Measurements from ENCODE around the gene PHACTR1.
"Not testable (repeated sequence)": the region's sequence is repeated elsewhere in the genome, so short reads cannot be mapped to it uniquely, and the experiment has no call there.

The PHACTR1 gene

DNA sequence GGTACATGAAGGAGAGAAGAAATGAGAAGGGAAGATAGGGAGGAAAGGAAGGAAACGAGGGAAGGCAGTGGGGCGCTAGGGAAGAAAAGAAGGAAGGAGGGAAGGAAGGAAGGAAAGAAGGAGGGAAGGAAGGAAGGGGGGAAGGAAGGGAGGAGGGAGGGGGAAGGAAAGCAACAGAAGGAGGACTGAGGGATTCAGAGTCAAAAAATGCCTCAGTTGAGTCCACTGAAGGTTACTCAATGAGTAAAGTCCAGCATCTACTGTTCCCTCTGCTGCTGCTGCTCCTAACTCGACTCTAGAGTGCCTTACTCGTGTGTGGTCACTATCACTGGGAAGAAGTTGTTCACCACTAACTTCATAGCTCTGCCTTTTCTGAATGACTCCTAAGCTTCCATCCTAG, 33.8 kb downstream of the PHACTR1 start:
- DNase-seq, result no peak

DNA sequence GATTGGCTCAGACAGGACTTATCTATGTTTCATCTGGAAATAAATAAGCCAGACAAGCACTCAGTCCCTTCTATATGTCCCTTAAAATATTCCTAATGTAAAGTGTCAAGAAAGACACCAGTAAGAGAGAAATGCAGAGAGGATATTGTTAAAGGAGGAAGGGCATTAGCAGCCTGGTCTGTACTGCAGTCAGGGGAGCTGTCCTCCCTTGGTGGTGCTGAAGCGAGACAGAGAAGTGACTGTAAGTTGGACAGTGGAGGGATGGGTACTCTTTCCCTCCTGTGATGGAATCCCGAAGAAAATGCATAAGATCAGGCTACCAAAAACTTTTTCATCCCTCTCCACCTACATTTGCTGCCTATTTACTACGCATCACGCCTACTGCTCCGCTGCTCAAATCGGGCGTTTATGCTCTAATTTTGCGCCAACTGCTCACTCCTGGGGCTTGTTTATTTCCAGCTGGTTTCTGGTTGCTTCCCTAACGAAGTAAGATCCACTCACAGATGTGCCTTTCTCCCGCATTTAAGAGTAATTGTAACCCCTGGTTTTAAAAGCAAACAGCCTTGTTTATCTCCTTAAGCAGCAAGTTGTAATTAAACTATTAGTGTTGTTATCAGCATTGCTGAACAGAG, 35.2 kb downstream of the PHACTR1 start:
- no peak for DNase-seq

DNA sequence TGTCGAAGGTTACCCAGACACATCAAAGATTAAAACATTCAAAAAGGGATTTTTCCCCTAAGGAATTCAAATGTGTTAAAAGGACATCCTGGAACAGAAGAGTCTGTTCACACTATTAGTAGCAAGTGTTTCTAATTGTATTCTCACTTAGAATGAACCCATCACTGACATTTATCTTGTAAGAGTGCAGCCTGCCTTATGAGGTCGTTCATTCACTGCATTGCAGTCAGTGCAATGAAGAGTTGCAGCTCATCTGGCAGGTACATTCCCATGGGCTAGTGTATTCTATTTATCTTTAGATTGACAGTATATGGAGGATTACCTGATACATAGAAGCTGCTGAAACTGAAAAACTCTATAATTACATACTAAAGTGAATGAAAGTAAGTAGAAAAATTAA, 36.5 kb downstream of the PHACTR1 start:
- DNase-seq, result no peak

DNA sequence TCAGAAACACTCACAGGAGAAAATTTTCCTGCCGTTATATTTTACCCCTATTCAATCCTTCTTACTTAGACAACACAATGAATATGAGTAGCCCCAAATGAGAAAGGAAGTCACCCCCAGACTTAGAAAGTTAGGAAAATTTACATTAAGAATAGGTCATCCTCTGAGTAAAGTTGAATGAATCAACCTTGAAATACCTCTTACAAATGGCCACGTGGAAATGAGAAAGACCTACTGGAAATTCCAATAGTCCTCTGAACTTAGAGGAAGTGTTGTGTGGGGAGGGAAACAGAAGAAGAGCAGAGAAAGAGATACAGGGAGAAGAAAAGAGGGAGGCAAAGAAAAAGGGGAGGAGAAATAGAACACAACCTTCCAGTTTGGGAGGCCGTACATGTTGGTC, 43.7 kb downstream of the PHACTR1 start:
- DNase-seq, result no peak

DNA sequence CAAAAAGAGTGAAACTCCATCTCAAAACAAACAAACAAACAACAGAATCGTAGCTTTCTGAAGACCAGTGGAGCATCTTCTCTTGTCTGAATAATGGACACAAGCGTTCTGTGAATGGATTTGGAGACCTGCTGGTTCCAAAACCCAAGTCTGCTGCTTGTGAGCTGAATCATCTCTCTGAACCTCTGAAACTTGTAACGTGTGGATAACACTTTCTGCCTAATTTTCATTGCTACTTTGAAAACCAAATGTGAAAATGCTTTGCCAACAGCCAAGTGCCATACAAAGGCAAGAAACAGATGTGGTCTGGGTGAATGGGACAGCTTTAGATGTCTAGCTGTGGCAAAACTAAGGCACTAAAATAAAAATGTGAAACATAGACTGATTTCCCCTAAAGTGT, 44.3 kb downstream of the PHACTR1 start:
- DNase-seq, result no peak

DNA sequence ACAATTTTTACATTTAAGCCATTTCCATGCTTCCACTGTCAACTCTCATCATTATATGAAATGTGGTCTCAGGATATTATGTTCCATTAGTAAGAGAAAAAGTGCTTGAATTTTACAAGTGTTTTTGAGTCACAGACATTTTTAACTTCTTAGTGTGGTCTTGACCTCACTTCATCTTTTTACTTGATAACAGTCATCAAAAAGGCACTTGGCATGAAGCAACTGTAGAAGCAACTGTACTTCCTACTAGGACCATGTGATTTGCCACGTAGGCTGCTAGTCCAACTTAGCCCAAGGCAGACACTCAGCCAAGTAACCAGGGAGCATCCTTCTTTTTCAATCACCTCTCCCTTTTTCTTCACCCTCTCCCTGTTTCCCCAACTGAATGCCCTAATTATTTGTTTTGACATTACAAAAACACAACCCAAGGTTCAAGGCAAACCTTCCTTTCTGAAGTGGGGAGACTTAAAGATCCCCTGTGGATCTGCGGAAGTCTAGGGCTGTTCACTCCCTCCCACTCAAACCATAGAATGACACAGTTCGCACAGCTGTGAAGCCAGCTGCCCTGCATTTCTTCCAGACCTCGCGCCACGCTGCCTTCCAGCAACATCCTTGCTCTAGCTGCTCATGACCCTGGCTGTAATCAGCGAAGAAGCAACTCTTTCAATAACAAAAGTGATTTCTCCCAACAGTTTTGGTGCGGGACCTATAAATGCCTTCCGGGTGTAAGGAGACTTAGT, 45.0 kb downstream of the PHACTR1 start:
- DNase-seq, result no peak

DNA sequence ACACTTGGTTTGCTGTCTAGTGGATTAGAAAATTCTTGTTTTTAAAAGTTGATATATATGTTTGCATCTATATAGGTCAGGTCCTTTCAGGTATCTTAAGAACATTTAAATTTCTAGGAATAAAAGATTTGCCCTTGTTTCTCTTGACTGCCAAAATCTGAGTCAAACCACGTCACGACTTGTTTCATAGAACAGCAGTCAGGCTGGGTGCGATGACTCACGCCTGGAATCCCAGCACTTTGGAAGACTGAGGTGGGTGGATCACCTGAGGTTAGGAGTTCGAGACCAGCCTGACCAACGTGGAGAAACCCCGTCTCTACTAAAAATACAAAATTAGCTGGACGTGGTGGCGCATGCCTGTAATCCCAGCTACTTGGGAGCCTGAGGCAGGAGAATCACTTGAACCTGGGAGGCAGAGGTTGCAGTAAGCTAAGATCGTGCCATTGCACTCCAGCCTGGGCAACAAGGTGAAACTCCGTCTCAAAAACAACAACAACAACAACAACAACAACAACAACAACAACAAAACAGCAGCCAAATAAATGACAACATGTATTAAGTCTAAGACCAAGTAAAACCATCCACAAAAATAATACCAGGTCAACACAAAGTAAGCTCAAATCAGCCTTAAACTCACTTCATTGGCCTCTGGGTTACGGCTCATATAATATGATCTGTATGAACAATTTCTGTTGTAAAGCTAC, 46.3 kb downstream of the PHACTR1 start:
- not testable (repeated sequence) for DNase-seq

DNA sequence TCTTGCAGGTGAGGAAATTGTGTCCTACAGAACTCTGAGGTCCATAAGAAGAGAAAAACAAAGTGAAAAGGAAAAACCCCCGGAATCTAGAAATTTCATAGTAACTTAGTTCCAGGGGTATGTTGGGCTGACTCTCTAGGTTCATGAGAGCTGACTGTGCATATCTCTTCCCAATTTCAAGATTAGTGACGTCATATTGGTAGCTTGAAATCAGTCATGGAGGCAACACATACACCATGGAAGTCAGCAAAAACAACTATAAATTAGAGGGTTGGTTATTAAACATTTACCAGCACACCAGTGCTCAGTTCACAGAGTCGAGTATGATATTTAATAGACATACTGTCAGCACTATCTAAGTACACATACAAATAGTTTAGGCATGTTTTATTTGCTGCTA, 49.8 kb downstream of the PHACTR1 start:
- DNase-seq, result no peak

DNA sequence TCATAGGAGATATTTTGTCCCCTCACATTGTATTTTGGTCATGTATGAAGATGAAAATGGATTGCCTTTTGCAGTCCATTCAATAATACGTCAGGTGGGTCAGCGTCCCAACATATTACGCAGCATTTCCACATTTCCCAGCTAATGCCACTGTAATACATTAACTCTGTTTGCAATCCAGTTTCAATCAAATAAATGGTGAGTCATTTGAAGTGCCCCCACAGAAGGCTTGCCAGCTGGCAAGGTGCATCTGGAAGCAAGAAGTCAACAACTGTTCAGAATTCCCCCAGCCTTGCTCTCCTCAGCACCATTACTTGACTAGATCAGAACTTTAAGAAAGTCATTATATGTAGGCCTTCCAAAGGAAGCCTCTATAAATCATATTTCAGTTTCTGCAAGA, 50.4 kb downstream of the PHACTR1 start:
- DNase-seq, result peak; percentile 25

DNA sequence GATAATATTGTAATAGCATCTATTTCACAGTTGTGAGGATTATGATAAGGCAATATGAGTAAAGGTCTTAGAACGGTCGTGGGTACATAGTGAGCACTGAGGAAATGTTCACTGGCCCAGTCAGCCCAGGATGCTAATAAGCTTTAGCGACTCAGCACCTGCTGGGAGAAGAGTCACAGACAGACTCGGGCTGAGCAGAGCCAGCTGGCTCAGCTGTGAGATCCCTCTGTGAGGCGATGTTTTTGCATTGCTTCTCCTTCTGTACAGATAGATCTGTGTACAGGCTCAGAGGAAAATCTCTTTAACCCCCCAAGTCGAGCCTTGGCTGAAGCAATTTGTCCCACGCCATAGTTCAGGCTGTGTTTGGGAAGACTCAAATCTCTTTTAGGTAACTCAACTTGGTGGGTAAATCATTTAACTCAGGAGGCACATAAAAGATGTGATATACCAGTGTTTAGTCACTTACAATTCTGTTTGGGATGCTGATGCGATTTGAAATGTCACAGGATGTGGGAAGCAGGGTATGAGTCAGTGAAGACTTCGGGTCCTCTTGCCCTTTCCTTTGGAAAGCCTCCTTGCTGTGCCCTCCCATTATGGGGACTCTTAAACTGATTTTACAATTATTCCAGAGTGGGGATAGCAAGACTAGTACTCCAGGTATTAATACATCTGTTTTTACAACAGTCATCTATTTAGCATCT, 53.1 kb downstream of the PHACTR1 start:
- no peak for DNase-seq

DNA sequence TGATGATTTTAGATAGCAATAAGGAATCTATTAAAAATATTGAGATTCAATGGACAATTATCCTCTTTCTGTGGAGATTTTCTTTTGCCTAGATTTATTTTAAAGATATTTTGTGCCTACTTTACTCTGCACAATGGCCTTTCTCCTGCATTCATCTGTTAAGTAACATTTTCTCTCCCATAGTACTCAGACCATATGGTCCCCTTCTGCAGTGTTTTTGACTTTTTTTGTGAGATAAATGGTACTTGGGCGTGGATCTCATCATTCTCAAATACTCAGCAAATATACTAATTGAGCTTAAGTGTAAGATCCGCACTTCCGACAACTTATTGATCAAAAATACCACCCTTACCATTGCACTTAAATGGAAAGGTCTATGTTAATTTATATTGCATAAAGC, 55.8 kb downstream of the PHACTR1 start:
- DNase-seq, result no peak

DNA sequence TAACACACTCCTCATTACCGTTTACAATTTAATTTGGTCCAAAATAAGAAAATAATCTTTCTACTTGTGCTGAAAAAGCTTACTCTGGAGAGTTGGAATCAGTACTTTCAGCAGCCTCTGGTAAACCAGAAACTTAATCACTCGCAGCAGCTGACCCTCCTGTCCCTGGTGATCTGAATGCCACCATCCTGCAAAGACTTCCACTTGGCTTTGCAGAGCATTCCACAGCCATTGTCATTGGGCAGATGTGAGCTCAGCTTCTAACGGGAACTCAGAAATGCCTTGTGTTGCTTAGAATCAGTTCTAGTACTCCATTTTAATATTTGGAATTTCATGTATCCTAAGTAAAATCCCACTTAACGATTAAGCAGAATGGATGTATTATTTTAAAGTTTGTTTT, 59.7 kb downstream of the PHACTR1 start:
- no peak for DNase-seq

DNA sequence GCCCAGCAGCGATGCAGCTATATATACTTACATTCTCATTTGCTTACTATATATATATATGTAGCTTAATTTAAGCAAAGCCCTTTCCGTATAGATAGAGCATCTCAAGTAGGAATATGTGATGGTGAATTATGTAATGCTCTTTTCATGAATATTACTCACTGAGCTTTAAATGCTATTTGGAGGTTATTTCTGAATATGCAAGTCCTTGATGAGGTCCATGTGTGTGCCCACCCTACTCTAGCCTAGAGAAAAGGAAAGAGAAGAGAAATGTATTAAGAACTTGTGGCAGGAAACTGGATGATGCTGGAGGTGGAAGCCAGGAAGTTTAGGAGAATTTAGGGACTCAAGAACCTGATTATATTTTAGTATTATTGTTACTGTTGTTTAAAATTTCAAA, 63.2 kb downstream of the PHACTR1 start:
- DNase-seq, result no peak

DNA sequence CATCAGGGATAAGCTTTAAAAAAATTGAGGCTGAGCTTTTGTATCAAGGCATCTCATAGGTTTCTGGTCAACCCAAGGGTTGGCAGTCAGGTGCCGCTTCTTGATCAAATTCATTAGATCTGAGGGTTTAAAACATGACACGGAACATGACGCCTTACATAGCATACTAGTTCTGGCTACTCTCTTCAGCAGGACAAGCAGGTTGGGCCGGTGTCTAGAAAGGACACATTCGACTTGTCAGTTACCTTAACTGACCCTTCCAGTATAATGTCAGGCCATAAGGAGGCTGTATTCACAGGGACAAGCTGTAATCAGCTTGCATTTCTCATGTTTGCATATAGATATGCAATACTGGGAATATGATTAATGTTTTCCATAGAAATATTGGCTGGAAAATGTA, 65.6 kb downstream of the PHACTR1 start:
- DNase-seq, result no peak

DNA sequence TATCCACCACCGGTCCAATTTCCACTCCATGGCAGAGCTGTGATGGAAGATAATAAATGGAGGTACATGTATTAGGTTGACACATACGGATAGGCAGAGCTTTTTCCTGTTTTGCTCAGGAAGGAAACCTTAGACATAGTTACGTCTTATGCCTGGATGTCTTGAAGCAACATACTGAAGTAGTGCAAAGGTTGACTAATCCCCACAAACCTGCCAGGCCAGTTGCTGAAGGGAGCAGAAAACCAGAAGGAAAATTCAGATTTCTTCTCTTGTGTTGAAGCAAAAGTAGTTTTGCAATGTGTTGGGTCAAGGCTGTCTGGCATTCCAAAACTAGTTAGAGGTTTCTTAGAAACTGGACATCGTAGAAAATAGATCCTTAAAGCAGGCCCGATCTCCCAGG, 68.7 kb downstream of the PHACTR1 start:
- DNase-seq, result no peak

DNA sequence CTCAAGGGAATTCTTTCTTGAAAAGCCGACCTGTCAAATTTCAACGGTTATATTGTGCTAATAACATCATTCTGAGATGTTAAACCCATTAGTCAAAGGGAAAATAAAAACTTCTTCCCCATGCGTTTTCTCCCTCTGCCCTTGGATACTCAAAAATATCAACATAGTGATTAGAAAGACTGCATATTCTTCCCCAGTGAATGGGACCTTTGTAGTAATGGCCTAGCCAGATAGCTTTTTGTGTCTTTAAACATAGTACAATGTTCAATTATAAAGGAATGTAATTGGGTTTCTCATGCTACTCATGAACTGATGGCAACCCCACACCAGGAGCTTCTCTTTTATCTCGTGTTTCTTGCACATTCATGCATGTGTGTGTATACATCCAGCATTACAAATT, 69.4 kb downstream of the PHACTR1 start:
- DNase-seq, result no peak

DNA sequence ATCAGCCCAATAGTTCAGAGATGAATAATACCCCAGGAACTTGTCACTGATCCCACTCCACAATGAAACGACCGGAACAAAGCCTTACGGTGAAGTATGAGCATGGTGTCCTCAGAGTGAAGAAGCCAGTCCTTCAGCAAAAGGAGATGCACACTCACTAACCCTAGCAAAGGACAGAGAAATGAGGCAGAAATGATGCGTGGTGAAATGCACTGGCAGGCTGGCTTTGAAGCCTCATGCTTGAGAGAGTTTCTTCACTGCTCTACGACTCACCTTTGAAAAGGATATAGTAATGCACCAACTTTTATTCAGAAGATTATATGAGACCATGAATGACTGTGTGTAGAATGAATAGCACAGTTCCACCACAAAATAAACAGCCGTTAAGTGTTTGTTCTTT, 74.8 kb downstream of the PHACTR1 start:
- peak; percentile 66 for DNase-seq

DNA sequence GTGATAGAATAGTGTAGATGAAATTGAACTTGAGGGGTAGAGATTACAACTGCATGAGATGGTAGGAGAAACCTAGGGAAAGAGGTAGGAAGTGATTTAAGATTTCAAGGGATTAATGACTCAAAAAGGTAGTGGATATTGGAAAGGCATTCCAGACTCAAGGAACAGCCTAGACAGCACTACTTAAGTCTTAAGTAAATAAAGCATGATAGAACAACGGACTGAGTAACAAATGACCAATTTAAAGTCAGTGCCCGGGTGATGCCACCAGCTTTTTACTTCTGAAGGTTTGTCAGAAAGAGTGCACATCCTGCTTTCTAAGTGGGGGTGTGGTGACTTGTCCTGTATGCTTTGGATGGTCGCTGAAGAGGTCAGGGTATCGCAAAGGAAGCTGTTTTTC, 81.8 kb downstream of the PHACTR1 start:
- DNase-seq, result no peak

DNA sequence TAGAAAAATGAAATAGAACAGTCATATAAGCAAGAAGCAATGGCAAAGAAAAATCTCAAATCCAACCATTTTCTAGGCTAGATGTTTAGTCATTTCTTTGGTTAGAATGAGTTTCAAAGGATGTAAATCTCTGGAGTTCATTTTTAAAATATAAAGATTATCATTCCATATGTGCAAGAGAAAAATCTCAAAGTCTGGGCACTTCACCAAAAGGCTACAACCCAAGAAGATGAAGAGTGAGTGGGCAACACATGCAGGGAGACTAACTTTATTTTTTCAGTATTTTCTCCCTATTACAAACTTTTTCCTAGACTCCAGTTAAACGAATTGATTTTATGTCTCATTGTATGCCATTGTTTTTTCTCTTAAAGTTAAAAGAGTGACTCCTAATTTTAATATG, 83.6 kb downstream of the PHACTR1 start:
- DNase-seq, result no peak

DNA sequence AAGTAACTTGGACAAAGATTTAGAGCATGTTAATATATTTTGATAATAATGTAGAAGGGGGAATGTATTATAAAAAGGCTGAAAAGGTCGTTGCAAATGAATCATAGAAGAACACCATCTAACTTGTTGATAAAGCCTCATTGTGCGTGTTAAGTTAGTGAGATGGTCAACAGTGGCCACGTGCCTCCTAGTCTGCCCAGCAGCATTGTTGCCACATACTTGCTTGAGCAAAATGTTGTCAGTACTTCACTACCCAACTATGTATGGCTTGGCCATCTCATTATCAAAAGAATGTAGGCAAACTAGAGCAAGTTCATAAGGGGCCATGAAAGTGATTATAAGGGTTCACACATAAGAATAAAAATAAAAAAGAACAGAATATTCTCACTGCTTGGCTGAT, 84.6 kb downstream of the PHACTR1 start:
- DNase-seq, result no peak

DNA sequence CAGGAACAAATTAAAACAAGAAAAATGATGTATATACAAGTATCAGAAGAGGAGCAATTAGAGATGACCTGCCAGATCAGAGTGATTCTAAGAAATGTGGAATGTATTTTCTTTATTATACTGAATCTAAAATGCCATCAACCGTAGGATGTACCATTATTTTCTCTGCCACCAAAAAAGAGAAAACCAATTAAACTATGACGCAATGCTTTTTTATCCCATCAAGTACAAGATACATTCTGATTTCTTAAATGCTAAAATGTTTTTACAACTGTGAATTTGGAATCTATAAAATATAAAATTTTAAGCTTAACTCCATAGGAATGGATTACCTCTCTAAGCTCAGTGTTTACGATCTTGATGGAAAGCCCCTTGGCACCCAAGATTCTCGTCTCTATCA, 85.9 kb downstream of the PHACTR1 start:
- no peak for DNase-seq

DNA sequence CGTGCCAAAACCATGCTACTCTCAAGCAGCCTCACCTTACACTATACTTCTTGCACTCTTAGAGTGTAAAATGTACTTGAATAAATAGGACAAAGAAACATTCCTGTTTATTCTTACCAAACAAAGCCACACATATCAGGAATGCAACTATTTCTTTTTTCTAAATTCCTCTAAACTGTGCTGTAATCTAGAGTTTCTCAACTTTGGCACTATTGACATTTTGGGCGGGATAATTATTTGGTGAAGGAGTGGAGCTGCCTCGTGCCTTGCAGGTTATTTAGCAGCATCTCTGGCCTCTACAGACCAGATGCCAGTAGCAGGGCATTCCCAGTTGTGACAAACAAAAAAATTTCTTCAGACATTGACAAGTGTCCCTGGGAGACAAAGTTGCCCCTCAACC, 86.9 kb downstream of the PHACTR1 start:
- DNase-seq, result no peak

DNA sequence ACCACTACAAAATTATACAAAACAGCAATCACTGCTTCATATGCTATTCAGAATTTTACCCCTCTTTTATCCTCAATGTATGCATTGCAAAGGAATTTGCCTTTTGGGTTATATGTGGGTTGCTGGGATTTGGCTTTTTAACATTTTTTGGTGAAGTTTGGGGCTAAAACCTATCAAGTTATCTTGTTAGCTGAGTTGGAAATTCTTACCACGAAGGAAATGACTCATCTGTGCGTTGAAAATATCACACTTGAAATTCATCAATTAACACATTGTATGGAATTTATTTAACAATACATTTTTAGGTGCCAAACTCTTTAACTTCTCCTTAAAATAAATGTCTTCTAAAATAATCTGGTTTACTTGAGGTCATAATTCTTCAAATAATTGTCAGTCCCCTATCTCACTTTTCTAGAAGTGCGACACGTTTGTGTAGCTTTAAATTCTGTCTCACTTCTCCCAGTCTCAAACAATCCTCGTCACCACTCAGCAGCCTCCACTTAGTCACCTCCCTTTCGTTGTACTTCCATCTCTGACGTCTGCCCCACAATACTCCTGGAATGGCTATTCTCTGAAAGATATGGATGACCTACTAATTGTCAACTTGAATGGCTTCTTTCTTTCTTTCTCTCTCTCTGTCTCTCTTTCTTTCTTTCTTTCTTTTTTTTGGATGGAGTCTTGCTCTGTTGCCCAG, 88.5 kb downstream of the PHACTR1 start:
- DNase-seq, result no peak

All from NCI-H2029 treated with DMSO at 0.1 percent for 48 hours (cell line).